ENCODE measurements around the gene NUTM2D. TPM values are rescaled to one million over a fixed set of nuclear protein-coding genes. Genes with fewer than 3 reads are reported as not detected.
"Not testable (repeated sequence)": the region's sequence is repeated elsewhere in the genome, so short reads cannot be mapped to it uniquely, and the experiment has no call there.

The NUTM2D gene
- 4.0 TPM for total RNA-seq
- long read RNA-seq, partial matches to known transcripts: 0 of 1 reads
- long read RNA-seq, other reads (novel, unspliced or antisense): 1 of 1 reads

- DNase-seq; intact Hi-C loops (cut with DNase I); ATAC-seq (ENCODE audit: poor library complexity): not testable (repeated sequence)
Observed at GRCh38 chr10:87357444-87357843, at the start of gene NUTM2D. NUTM2D (plus strand) TSS chr10:87357744; CDS start chr10:87358266, 522 bp downstream.

GRCh38 chr10:87308702-87309101 is 48.8 kb upstream of the NUTM2D start:
- intact Hi-C loops (cut with DNase I); ATAC-seq (ENCODE audit: poor library complexity); DNase-seq: not testable (repeated sequence)

- DNase-seq; ATAC-seq (ENCODE audit: poor library complexity); intact Hi-C loops (cut with DNase I): not testable (repeated sequence)
Observed at GRCh38 chr10:87309657-87310056, 47.9 kb upstream of the NUTM2D start.

GRCh38 chr10:87311521-87311920 is 46.0 kb upstream of the NUTM2D start:
- intact Hi-C loops (cut with DNase I); DNase-seq; ATAC-seq (ENCODE audit: poor library complexity): not testable (repeated sequence)

GRCh38 chr10:87313649-87314359 is 43.7 kb upstream of the NUTM2D start:
- DNase-seq; ATAC-seq (ENCODE audit: poor library complexity); intact Hi-C loops (cut with DNase I): not testable (repeated sequence)

GRCh38 chr10:87314360-87314973 is 43.1 kb upstream of the NUTM2D start:
- DNase-seq; ATAC-seq (ENCODE audit: poor library complexity); intact Hi-C loops (cut with DNase I): not testable (repeated sequence)

- intact Hi-C loops (cut with DNase I); ATAC-seq (ENCODE audit: poor library complexity); DNase-seq: not testable (repeated sequence)
Observed at GRCh38 chr10:87321505-87321904, 36.0 kb upstream of the NUTM2D start.

- ATAC-seq (ENCODE audit: poor library complexity); DNase-seq; intact Hi-C loops (cut with DNase I): not testable (repeated sequence)
Observed at GRCh38 chr10:87324559-87324958, 33.0 kb upstream of the NUTM2D start.

- DNase-seq; intact Hi-C loops (cut with DNase I); ATAC-seq (ENCODE audit: poor library complexity): not testable (repeated sequence)
Observed at GRCh38 chr10:87327958-87328357, 29.6 kb upstream of the NUTM2D start.

- DNase-seq; intact Hi-C loops (cut with DNase I); ATAC-seq (ENCODE audit: poor library complexity): not testable (repeated sequence)
Observed at GRCh38 chr10:87329131-87329530, 28.4 kb upstream of the NUTM2D start.

GRCh38 chr10:87332687-87333086 is 24.9 kb upstream of the NUTM2D start:
- ATAC-seq (ENCODE audit: poor library complexity); DNase-seq; intact Hi-C loops (cut with DNase I): not testable (repeated sequence)

- intact Hi-C loops (cut with DNase I); ATAC-seq (ENCODE audit: poor library complexity); DNase-seq: not testable (repeated sequence)
Observed at GRCh38 chr10:87340411-87340810, 17.1 kb upstream of the NUTM2D start.

GRCh38 chr10:87341546-87342142 is 15.9 kb upstream of the NUTM2D start:
- intact Hi-C loops (cut with DNase I): not testable (repeated sequence)
- ATAC-seq (ENCODE audit: poor library complexity) (peak; percentile 46), DNase-seq (peak; percentile 36)

- ATAC-seq (ENCODE audit: poor library complexity) (peak; percentile 95), DNase-seq (peak; percentile 94)
- intact Hi-C loops (cut with DNase I): not testable (repeated sequence)
Observed at GRCh38 chr10:87342249-87342710, 15.3 kb upstream of the NUTM2D start.

- ATAC-seq (ENCODE audit: poor library complexity): peak; percentile 92
- DNase-seq: peak; percentile 91
- intact Hi-C loops (cut with DNase I): not testable (repeated sequence)
Observed at GRCh38 chr10:87342711-87343258, 14.8 kb upstream of the NUTM2D start.

GRCh38 chr10:87345743-87346142 is 11.8 kb upstream of the NUTM2D start:
- ATAC-seq (ENCODE audit: poor library complexity); DNase-seq; intact Hi-C loops (cut with DNase I): not testable (repeated sequence)

GRCh38 chr10:87350161-87350560 is 7.4 kb upstream of the NUTM2D start:
- intact Hi-C loops (cut with DNase I); ATAC-seq (ENCODE audit: poor library complexity); DNase-seq: not testable (repeated sequence)

GRCh38 chr10:87352825-87353224 is 4.7 kb upstream of the NUTM2D start:
- ATAC-seq (ENCODE audit: poor library complexity); intact Hi-C loops (cut with DNase I); DNase-seq: not testable (repeated sequence)

- ATAC-seq (ENCODE audit: poor library complexity); DNase-seq; intact Hi-C loops (cut with DNase I): not testable (repeated sequence)
Observed at GRCh38 chr10:87355110-87355509, 2.4 kb upstream of the NUTM2D start.

All from Right ventricle myocardium superior (tissue), 1 donor.